Measurements from ENCODE around the gene LHFPL2.

GRCh38 chr5:78521455-78521854, 127.1 kb downstream of the LHFPL2 start:
- no peak for TF ChIP-seq CTCF (IDR thresholded peaks at IDR 0.05)
- TF ChIP-seq EZH2 (IDR thresholded peaks at IDR 0.05; ENCODE audit: borderline replicate concordance, insufficient read depth, low read depth, low read length, poor library complexity, severe bottlenecking): no peak
